Kidney epithelial cell (primary cell): ENCODE data around the gene ZBTB24. TPM values are rescaled to one million over a fixed set of nuclear protein-coding genes. Genes with fewer than 3 reads are reported as not detected.
A peak's percentile ranks its signal among the peaks of the same experiment; 100 is the strongest.

ENCODE experiments used
- DNase-seq: peaks from one replicate; pipeline ENCODE4 v3.0.0-alpha.2; 2010; ENCODE audit warnings: low read depth
- H3K27me3 ChIP-seq: 2 replicates; pipeline ENCODE4 v1.6.0; 2011; ENCODE audit warnings: low read length; ENCODE audit not compliant: control insufficient read depth, insufficient read depth
- H3K36me3 ChIP-seq: 2 replicates; pipeline ENCODE4 v1.5.1; 2011; ENCODE audit warnings: low read length; ENCODE audit not compliant: control insufficient read depth, insufficient read depth
- H3K4me3 ChIP-seq: 2 replicates; pipeline ENCODE4 v1.5.1; 2011; ENCODE audit warnings: low read depth, mild to moderate bottlenecking, control low read depth, low read length
- CTCF ChIP-seq: IDR thresholded peaks from 2 replicates; pipeline ENCODE4 v1.5.1; 2011; ENCODE audit warnings: mild to moderate bottlenecking, moderate library complexity, low read length, control low read depth, inconsistent platforms; ENCODE audit not compliant: insufficient read depth, poor library complexity, severe bottlenecking
- total RNA-seq: library from RNA; depleted of rRNA; stranded (reverse); fragments of >200 nt; gene quantifications from 2 replicates; pipeline ENCODE4 v1.2.3, GENCODE V29; 2015

ZBTB24 gene
- total RNA-seq, 1 donor from 2014 or later: 10.9 TPM

GRCh38 chr6:109485266-109485935, 2.4 kb upstream of the ZBTB24 start:
- no peaks in the 10 kb centered on the region for H3K27me3 ChIP-seq
- DNase-seq: no peak
- no peaks in the 10 kb centered on the region for H3K36me3 ChIP-seq
- TF ChIP-seq CTCF: no peak
- no peak overlapping the region for H3K4me3 ChIP-seq

DNA sequence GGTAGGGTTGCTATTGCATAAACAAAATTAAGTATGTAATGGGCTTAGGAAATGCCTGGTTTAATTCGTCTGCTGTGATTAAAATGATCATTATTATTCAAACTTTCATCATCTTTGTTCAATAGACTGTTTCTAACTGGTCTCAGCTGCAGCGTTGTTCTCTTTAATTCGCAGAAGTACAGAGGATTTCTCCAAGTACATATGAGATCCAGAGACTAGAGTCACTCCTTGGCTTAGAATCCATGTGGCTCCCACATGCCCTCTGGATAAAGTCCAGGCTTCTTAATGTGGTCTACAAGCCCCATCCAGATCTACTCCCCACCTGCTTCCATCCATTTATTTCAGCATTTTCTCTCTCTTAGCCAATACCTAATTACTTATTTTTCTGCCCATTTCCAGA, 1.1 kb upstream of the ZBTB24 start:
- no peak for DNase-seq
- no peaks in the 10 kb centered on the region for H3K27me3 ChIP-seq
- H3K36me3 ChIP-seq: peaks cover 1% of the 10 kb centered on the region
- no peak for TF ChIP-seq CTCF
- H3K4me3 ChIP-seq: no peak overlapping the region

GRCh38 chr6:109483735-109484057, 677 bp upstream of the ZBTB24 start:
- Histone ChIP-seq H3K4me3 (peak overlapping the region; percentile 54), H3K27me3 (no peaks in the 10 kb centered on the region), H3K36me3 (peaks cover 1% of the 10 kb centered on the region)
- no peak for TF ChIP-seq CTCF
- DNase-seq: no peak

DNA sequence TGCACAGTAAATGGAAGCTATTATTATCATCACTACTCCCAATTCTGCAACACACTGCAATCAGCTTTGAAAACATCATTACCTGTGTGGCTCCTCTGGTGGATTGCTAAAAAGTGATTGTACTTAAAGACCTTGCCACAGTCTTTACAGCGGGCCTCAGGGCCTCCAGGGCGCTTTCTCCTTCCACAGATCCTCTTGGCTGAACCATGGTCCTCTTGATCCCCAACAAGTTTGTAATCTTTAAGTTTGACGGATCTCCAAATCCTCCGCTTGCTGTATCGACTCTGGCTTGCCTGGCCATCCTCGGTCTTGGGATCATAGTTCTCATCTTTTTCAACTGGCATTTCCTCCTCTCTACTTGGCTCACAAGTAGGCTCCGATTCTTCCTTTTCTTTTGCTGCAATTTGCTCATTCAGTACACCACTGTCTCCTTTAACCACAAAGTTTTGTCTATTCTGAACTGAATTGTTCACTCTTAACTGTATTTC, 2.0 kb downstream of the ZBTB24 start:
- no peaks in the 10 kb centered on the region for H3K27me3 ChIP-seq
- no peak overlapping the region for H3K4me3 ChIP-seq
- H3K36me3 ChIP-seq: peaks cover 3% of the 10 kb centered on the region
- TF ChIP-seq CTCF: no peak
- DNase-seq: no peak

GRCh38 chr6:109478841-109479624, 4.0 kb downstream of the ZBTB24 start:
- no peak overlapping the region for H3K4me3 ChIP-seq
- peaks cover 5% of the 10 kb centered on the region for H3K36me3 ChIP-seq
- TF ChIP-seq CTCF: no peak
- no peaks in the 10 kb centered on the region for H3K27me3 ChIP-seq
- DNase-seq: no peak
